ENCODE data around the gene PHKB.
"Not testable (repeated sequence)": the region's sequence is repeated elsewhere in the genome, so short reads cannot be mapped to it uniquely, and the experiment has no call there.

PHKB gene

GRCh38 chr16:47539707-47540670 is 78.9 kb downstream of the PHKB start:
- H3K27ac ChIP-seq (ENCODE audit: low read depth, low read length, severe bottlenecking); H3K4me3 ChIP-seq (ENCODE audit: extremely low read depth, insufficient read depth, low read length, poor library complexity, severe bottlenecking); H3K4me1 ChIP-seq (ENCODE audit: control insufficient read depth, insufficient read depth, low read length, poor library complexity, severe bottlenecking): not testable (repeated sequence)
- Histone ChIP-seq H3K36me3 (ENCODE audit: control insufficient read depth, insufficient read depth, low read length) (peaks cover 11% of the 10 kb centered on the region), H3K9me3 (ENCODE audit: control insufficient read depth, low read length) (peaks cover 13% of the 10 kb centered on the region)
- WGBS, 2 experiments (ENCODE audit: insufficient coverage in 2 of 2) = 79 to 100% methylated on average over 3 to 4 of the region's 13 CpGs

- peaks cover 15% of the 10 kb centered on the region for H3K9me3 ChIP-seq (ENCODE audit: control insufficient read depth, low read length)
- H3K27ac ChIP-seq (ENCODE audit: low read depth, low read length, severe bottlenecking); H3K4me1 ChIP-seq (ENCODE audit: control insufficient read depth, insufficient read depth, low read length, poor library complexity, severe bottlenecking); H3K4me3 ChIP-seq (ENCODE audit: extremely low read depth, insufficient read depth, low read length, poor library complexity, severe bottlenecking): not testable (repeated sequence)
- 100% methylated on average over 2 of the region's 3 CpGs; no CpG with 5 or more reads in 1 of the 2 experiments for WGBS, 2 experiments (ENCODE audit: insufficient coverage in 2 of 2)
- H3K36me3 ChIP-seq (ENCODE audit: control insufficient read depth, insufficient read depth, low read length) = peaks cover 11% of the 10 kb centered on the region
Measured at GRCh38 chr16:47541135-47541534, 80.0 kb downstream of the PHKB start.

- H3K27ac ChIP-seq (ENCODE audit: low read depth, low read length, severe bottlenecking); H3K4me3 ChIP-seq (ENCODE audit: extremely low read depth, insufficient read depth, low read length, poor library complexity, severe bottlenecking); H3K4me1 ChIP-seq (ENCODE audit: control insufficient read depth, insufficient read depth, low read length, poor library complexity, severe bottlenecking): not testable (repeated sequence)
- Histone ChIP-seq H3K36me3 (ENCODE audit: control insufficient read depth, insufficient read depth, low read length) (peaks cover 31% of the 10 kb centered on the region), H3K9me3 (ENCODE audit: control insufficient read depth, low read length) (peaks cover 20% of the 10 kb centered on the region)
- whole genome bisulfite sequencing, 2 experiments (ENCODE audit: insufficient coverage in 2 of 2) = 87 to 95% methylated on average over 5 of the region's 6 CpGs
Measured at GRCh38 chr16:47544255-47544654, 83.1 kb downstream of the PHKB start.

GRCh38 chr16:47551185-47551584 is 90.1 kb downstream of the PHKB start:
- not testable (repeated sequence) for H3K9me3 ChIP-seq (ENCODE audit: control insufficient read depth, low read length); H3K27ac ChIP-seq (ENCODE audit: low read depth, low read length, severe bottlenecking); H3K4me3 ChIP-seq (ENCODE audit: extremely low read depth, insufficient read depth, low read length, poor library complexity, severe bottlenecking); H3K4me1 ChIP-seq (ENCODE audit: control insufficient read depth, insufficient read depth, low read length, poor library complexity, severe bottlenecking)
- WGBS, 2 experiments (ENCODE audit: insufficient coverage in 2 of 2) = 86% methylated on average over 2 of the region's 3 CpGs; no CpG with 5 or more reads in 1 of the 2 experiments
- H3K36me3 ChIP-seq (ENCODE audit: control insufficient read depth, insufficient read depth, low read length) = peaks cover 44% of the 10 kb centered on the region

- WGBS, 2 experiments (ENCODE audit: insufficient coverage in 2 of 2) = 75 to 88% methylated on average over 1 of the region's 3 CpGs
- H3K27ac ChIP-seq (ENCODE audit: low read depth, low read length, severe bottlenecking); H3K4me1 ChIP-seq (ENCODE audit: control insufficient read depth, insufficient read depth, low read length, poor library complexity, severe bottlenecking); H3K9me3 ChIP-seq (ENCODE audit: control insufficient read depth, low read length); H3K4me3 ChIP-seq (ENCODE audit: extremely low read depth, insufficient read depth, low read length, poor library complexity, severe bottlenecking): not testable (repeated sequence)
- peaks cover 38% of the 10 kb centered on the region for H3K36me3 ChIP-seq (ENCODE audit: control insufficient read depth, insufficient read depth, low read length)
Measured at GRCh38 chr16:47551767-47552166, 90.6 kb downstream of the PHKB start.

- H3K9me3 ChIP-seq (ENCODE audit: control insufficient read depth, low read length) = no peaks in the 10 kb centered on the region
- 93 to 99% methylated on average over 8 to 11 of the region's 11 CpGs for WGBS, 2 experiments (ENCODE audit: insufficient coverage in 2 of 2)
- no peak overlapping the region for H3K4me3 ChIP-seq (ENCODE audit: extremely low read depth, insufficient read depth, low read length, poor library complexity, severe bottlenecking)
- no peak overlapping the region for H3K27ac ChIP-seq (ENCODE audit: low read depth, low read length, severe bottlenecking)
- no peaks in the 10 kb centered on the region for H3K4me1 ChIP-seq (ENCODE audit: control insufficient read depth, insufficient read depth, low read length, poor library complexity, severe bottlenecking)
- peaks cover 21% of the 10 kb centered on the region for H3K36me3 ChIP-seq (ENCODE audit: control insufficient read depth, insufficient read depth, low read length)
Measured at GRCh38 chr16:47553853-47554564, 92.9 kb downstream of the PHKB start.

GRCh38 chr16:47554587-47554986 is 93.5 kb downstream of the PHKB start:
- not testable (repeated sequence) for H3K27ac ChIP-seq (ENCODE audit: low read depth, low read length, severe bottlenecking); H3K9me3 ChIP-seq (ENCODE audit: control insufficient read depth, low read length); H3K4me1 ChIP-seq (ENCODE audit: control insufficient read depth, insufficient read depth, low read length, poor library complexity, severe bottlenecking); H3K4me3 ChIP-seq (ENCODE audit: extremely low read depth, insufficient read depth, low read length, poor library complexity, severe bottlenecking)
- H3K36me3 ChIP-seq (ENCODE audit: control insufficient read depth, insufficient read depth, low read length) = peaks cover 17% of the 10 kb centered on the region
- 93 to 100% methylated on average over 3 to 6 of the region's 8 CpGs for WGBS, 2 experiments (ENCODE audit: insufficient coverage in 2 of 2)

GRCh38 chr16:47561286-47561685 is 100.2 kb downstream of the PHKB start:
- H3K9me3 ChIP-seq (ENCODE audit: control insufficient read depth, low read length) = no peaks in the 10 kb centered on the region
- H3K27ac ChIP-seq (ENCODE audit: low read depth, low read length, severe bottlenecking) = no peak overlapping the region
- peaks cover 8% of the 10 kb centered on the region for H3K4me1 ChIP-seq (ENCODE audit: control insufficient read depth, insufficient read depth, low read length, poor library complexity, severe bottlenecking)
- WGBS, 2 experiments (ENCODE audit: insufficient coverage in 2 of 2) = 100% methylated on average over 1 of the region's 1 CpG
- peaks cover under 1% of the 10 kb centered on the region for H3K36me3 ChIP-seq (ENCODE audit: control insufficient read depth, insufficient read depth, low read length)
- no peak overlapping the region for H3K4me3 ChIP-seq (ENCODE audit: extremely low read depth, insufficient read depth, low read length, poor library complexity, severe bottlenecking)

- Histone ChIP-seq H3K4me3 (ENCODE audit: extremely low read depth, insufficient read depth, low read length, poor library complexity, severe bottlenecking) (no peak overlapping the region), H3K27ac (ENCODE audit: low read depth, low read length, severe bottlenecking) (no peak overlapping the region), H3K4me1 (ENCODE audit: control insufficient read depth, insufficient read depth, low read length, poor library complexity, severe bottlenecking) (peaks cover 8% of the 10 kb centered on the region), H3K9me3 (ENCODE audit: control insufficient read depth, low read length) (no peaks in the 10 kb centered on the region), H3K36me3 (ENCODE audit: control insufficient read depth, insufficient read depth, low read length) (peaks cover 6% of the 10 kb centered on the region)
Measured at GRCh38 chr16:47562366-47562765, 101.2 kb downstream of the PHKB start.

GRCh38 chr16:47565454-47565853 is 104.3 kb downstream of the PHKB start:
- WGBS, 2 experiments (ENCODE audit: insufficient coverage in 2 of 2) = 84 to 93% methylated on average over 6 of the region's 6 CpGs
- H3K4me3 ChIP-seq (ENCODE audit: extremely low read depth, insufficient read depth, low read length, poor library complexity, severe bottlenecking) = no peak overlapping the region
- peaks cover 8% of the 10 kb centered on the region for H3K4me1 ChIP-seq (ENCODE audit: control insufficient read depth, insufficient read depth, low read length, poor library complexity, severe bottlenecking)
- no peaks in the 10 kb centered on the region for H3K9me3 ChIP-seq (ENCODE audit: control insufficient read depth, low read length)
- no peak overlapping the region for H3K27ac ChIP-seq (ENCODE audit: low read depth, low read length, severe bottlenecking)
- H3K36me3 ChIP-seq (ENCODE audit: control insufficient read depth, insufficient read depth, low read length) = peaks cover 6% of the 10 kb centered on the region

- WGBS, 2 experiments (ENCODE audit: insufficient coverage in 2 of 2) = 100% methylated on average over 1 of the region's 2 CpGs; no CpG with 5 or more reads in 1 of the 2 experiments
- Histone ChIP-seq H3K4me3 (ENCODE audit: extremely low read depth, insufficient read depth, low read length, poor library complexity, severe bottlenecking) (no peak overlapping the region), H3K36me3 (ENCODE audit: control insufficient read depth, insufficient read depth, low read length) (peaks cover 8% of the 10 kb centered on the region), H3K27ac (ENCODE audit: low read depth, low read length, severe bottlenecking) (no peak overlapping the region), H3K4me1 (ENCODE audit: control insufficient read depth, insufficient read depth, low read length, poor library complexity, severe bottlenecking) (peaks cover 8% of the 10 kb centered on the region), H3K9me3 (ENCODE audit: control insufficient read depth, low read length) (no peaks in the 10 kb centered on the region)
Measured at GRCh38 chr16:47567321-47567720, 106.2 kb downstream of the PHKB start.
